ENCODE results near the gene KIFC3.
"Not testable (repeated sequence)": the region's sequence is repeated elsewhere in the genome, so short reads cannot be mapped to it uniquely, and the experiment has no call there.

Gene KIFC3

DNA sequence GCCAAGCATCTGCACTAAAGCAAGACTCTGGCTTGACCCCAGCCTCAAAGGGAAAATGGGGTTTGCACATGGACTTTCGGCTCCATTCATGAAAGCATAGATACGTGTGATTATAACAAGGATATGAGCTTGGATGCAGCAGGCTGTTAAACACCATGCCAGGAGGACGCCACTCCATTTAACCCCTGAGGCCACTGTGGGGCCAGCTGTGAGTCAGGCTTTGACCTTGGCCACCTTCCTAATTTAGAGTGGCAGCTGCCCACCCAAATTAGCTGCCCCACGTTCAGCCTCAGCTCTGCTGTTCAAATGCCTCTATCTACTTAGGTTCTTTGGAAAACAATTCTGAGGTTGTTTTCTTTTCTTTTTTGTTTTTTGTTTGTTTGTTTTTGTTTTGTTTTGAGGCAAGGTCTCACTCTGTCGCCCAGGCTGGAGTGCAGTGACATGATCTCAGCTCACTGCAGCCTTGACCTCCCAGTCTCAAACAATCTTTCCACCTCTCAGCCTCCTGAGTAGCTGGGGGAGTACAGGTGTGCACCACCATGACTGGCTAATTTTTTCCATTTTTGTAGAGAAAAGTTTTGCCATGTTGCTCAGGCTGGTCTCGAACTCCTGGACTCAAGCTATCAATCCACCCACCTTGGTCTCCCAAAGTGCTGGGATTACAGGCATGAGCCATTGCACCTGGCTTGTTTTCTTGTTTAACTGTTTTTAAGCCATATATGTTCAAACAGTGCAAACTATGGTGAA lies 23.2 kb upstream of the KIFC3 start:
- no peak for DNase-seq (ENCODE audit: low read depth)

DNA sequence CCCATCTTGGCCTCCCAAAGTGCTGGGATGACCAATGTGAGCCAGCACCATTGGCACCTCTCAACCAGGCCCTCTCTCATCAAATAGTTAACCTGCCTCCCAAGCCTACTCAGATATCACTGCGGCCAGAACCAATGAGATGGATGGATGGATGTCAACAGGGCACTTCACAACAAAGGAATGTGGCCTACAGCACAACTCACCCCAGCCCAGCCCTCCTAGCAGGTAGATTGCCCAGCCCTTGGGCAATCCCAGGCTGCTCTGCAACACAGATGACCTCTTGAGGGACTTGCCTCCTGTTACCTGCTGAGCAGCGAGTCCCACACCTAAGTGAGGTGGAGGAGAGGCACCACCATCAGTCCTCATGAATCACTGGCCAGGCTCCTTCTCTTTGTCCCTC lies 22.6 kb upstream of the KIFC3 start:
- DNase-seq (ENCODE audit: low read depth), result no peak

DNA sequence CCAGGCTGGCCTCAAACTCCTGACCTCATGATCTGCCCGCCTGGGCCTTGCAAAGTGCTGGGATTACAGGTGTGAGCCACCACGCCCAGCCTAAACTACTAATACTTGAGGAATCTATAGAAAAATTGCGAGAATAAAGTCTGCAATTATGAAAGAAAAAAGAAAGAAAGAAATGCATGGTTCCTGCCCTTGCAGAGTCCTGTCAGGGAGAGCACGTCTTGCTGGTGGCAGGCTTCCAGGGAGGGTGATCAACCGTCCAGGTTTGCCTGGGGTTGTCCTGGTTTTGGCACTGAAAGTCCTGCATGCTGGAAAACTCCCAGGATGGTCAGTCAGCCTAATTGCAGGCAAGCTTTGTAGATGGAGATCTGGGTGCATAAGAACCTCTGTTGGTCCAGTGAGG lies 21.5 kb upstream of the KIFC3 start:
- no peak for DNase-seq (ENCODE audit: low read depth)

DNA sequence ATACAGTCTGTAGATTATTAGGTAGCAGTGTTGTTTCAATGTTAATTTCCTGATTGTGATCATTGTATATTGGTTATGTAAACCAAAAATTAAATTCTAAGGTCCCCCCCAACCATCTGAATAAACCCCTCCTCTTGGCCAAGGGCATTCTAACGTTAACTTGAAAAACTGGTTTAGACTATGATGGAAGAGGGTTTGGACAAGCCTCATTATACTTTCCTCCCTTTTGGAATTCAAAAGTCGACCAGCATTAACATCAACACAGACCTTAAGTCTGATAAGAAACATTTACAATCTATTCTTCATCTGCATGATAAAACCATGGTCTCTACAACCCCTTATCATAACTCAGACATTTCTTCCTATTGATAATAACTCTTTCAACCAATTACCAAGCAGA lies 20.6 kb upstream of the KIFC3 start:
- no peak for DNase-seq (ENCODE audit: low read depth)

DNA sequence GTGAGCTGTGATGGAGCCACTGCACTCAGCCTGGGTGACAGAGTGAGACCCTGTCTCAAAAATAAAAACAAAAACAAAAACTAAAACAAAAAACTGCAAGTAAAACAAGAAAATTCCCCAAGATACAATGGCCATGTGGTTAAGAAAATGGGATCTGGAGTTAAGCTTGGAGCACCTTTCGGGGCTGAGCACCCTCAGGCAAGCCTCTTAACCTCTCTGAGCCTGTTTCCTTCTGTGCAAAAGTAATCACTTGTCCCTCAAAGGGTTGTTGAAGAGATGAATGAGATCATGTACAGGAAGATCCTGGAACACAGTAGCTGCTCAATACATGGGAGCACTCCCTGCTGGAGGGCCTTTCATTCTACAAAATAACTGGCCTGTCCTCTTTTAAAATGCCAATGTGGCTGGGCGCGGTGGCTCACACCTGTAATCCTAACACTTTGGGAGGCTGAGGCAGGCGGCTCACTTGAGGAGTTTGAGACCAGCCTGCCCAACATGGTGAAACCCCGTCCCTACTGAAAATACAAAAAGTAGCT lies 19.8 kb upstream of the KIFC3 start:
- DNase-seq (ENCODE audit: low read depth), result no peak

DNA sequence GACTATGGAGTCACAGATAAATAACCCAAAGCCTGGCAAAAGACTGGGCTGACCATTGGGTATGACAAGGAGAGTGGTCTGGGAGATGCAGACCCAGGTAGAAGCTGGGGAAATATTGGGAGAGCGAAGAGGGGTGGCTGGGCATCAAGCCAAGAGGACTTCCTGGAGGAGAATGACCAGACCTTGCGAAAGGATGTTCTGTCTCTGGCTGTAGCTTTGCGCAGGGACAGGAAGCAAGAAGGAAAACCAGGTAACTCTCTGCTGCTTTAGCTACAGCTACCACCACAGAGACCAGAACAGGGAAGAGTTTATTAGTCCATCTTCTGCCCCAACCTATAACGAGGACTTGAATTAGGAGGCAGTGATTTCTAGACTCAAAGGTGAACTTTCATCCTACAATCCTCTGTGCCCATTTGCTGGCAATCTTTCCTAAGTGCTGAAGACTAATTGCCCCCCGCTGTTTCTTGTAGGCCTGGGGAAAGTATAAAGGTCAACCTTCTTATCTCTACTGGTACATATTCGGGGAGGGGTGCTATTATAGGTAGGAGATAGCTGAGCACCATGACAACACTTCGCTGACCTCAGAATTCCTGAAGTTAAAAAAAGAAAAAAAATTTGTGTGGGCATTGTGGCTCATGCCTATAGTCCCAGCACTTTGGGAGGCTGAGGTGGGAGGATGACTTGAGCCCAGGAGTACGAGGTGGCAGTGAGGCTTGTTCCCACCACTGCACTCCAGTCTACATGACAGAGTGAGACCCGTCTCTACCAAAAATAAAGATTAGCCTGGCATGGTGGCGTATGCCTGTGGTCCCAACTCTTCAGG lies 19.1 kb upstream of the KIFC3 start:
- no peak for DNase-seq (ENCODE audit: low read depth)

DNA sequence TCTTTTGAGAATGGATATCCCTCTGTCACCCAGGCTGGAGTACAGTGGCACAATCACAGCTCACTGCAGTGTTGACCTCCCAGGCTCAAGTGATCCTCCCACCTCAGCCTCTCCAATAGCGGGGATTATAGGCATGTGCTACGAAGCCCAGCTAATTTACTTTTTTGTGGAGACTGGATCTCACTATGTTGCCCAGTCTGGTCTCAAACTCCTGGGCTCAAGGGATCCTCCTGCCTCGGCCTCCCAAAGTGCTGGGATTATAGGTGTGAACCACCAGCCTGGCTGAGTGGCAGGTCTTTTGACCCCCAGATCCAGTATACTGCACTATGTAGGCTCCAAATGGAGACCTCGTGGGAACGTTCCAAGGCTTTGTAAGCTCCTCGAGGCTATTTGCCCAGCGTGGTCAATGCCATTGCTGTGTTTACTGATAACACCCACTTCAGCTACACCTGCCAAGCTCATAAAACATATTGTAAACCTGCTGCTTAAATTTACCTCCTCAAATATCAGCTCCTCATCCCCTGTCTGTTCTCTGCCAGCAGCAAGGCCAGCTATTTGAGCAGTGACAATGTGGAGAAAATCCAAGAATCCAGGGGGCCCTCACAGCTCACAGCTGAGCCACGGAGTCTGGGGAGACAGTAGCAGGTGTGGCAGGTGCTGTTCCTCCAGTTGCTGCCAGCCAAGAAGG lies 16.2 kb upstream of the KIFC3 start:
- no peak for DNase-seq (ENCODE audit: low read depth)

DNA sequence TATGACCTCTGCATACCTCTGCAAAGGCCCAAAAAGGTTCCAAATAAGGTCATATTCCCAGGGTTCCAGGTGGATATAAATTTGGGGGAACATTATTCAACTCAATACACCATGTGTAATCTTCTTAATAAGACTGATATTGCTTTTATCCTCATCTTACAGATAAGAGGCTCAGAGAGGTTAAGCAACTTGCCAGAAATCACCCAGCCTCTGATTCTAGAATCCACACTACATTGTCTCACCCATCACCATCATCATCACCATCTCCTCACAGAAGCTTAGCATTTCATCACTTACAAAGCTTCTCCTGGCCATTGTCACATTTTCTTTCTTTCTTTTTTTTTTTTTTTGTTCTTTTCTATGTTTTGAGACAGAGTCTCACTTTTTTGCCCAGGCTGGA lies 15.4 kb upstream of the KIFC3 start:
- DNase-seq (ENCODE audit: low read depth), result no peak

DNA sequence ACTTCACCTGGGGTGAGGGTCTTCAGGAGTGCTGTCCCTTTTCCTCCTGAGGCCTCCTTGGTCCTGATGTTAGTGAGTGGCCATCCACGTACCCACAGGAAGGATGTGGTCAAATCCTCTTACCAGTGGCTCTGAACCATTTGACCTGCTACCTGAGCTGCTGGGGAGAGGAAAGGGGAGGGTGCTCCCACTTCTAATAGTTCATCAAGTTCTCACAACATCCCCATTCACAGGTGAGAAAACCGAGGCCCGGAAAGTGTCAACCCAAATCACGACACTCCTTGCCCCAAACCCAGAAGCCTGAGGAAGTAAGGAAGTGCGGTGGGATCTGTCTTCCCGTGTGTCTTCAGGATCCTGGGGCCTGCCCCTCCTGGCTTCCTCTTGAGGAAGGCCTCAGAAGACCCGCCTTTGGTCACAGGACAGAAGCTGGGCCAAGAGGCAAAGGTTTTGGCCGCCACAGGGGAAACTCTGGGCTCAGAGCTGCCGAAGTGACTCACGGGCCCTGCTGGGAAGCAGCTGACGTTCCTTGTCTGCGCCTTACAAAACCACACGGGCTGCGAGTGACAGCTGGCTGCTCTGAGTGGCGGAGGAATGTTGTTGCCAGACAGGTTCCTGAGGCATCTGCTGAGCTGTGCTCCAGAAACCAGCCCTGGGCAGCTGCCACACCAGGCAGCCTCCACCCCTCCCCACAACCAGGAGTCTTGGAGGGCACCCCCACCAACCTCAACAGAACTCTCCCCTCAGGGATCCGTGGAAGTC lies 13.9 kb upstream of the KIFC3 start:
- no peak for DNase-seq (ENCODE audit: low read depth)

DNA sequence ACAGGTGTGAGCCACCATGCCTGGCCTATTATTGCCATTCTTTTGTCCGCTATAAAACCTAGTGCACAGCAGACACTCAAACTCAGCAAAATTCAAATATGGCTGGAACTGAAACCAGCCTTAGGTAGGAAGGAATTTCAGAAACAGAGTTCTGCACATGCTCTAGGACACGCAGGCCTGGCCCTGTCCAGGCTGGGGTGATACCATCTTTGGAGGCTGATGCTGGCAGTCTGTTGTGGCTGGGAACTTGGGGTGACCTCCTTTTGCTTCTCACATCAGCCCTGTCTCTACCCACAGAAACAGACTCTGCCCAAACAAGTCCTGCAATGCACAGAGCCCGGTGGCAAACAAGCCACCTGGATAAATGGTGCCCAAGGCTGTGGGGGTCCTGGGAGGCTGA lies 12.6 kb upstream of the KIFC3 start:
- DNase-seq (ENCODE audit: low read depth), result no peak

DNA sequence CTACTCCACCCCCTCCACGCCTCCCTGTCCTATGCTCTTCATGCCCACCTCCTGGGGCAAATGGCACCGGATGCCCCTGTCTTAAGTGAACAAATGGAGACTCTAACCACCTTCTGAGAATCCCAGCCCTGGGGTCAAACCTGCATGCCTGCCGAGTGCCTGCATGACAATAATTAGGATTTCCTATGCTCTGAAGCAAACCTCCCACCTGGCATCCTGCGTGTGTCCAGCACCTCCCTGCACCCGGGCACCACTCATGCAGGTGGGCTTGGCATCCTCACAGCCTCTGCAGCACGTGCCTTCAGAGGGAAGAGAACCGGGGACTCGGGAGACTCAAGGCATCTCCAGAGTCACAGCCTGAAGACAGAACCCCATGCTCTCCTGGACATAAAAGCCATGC lies 11.2 kb upstream of the KIFC3 start:
- no peak for DNase-seq (ENCODE audit: low read depth)

DNA sequence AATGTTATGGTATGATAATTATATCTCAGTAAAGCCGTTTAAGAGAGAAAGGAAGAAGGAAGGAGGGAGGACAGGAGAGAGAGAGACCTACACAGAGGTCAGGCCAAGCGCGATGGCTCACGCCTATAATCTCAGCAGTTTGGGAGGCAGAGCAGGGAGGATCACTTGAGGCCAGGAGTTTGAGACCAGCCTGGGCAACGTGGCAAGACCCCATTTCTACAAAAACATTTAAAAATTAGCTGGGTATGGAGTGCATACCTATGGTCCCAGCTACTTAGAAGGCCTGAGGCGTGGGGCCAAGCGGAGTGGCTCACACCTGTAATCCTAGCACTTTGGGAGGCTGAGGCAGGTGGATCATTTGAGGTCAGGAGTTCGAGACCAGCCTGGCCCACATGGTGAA lies 9.0 kb upstream of the KIFC3 start:
- not testable (repeated sequence) for DNase-seq (ENCODE audit: low read depth)

DNA sequence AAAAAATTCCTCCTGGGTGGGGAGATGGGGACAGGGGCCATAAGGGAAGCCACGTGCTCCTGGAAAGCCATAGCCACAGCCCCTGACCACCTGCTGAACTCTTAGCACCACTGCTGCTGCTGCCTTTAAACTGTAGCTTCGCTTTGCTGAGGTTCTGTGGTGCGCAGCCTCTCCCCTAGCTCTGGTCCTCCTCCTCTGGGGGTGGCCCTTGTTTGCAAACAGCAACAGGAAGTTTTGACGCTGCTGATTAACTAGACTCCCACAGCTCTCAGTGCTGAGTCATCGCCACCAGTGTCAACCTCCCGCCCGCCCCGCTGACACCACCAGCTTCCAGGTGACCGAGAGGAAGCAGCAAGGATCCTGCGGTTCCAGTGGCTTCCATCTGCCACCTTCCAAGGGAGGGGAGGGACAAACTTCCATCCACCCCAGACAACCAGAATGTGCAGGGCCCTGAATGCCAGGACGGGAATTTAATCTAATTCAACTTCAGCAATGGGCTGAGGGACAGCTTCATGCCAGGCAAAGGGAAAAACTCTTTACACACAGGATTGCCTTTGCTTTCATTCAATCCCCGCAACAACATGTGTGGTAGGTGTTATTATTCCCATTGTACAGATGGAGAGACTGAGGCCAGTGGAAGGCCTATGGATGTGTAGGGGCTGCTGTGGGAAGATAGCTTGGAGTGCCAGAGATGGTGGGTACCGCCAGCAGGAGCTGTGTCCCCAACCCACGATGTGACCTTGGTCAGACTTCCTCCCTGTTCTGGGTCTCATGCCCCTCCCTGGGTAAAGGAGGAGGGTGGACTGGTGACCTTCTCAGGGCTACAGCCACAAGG lies 8.1 kb upstream of the KIFC3 start:
- DNase-seq (ENCODE audit: low read depth), result peak; percentile 31

DNA sequence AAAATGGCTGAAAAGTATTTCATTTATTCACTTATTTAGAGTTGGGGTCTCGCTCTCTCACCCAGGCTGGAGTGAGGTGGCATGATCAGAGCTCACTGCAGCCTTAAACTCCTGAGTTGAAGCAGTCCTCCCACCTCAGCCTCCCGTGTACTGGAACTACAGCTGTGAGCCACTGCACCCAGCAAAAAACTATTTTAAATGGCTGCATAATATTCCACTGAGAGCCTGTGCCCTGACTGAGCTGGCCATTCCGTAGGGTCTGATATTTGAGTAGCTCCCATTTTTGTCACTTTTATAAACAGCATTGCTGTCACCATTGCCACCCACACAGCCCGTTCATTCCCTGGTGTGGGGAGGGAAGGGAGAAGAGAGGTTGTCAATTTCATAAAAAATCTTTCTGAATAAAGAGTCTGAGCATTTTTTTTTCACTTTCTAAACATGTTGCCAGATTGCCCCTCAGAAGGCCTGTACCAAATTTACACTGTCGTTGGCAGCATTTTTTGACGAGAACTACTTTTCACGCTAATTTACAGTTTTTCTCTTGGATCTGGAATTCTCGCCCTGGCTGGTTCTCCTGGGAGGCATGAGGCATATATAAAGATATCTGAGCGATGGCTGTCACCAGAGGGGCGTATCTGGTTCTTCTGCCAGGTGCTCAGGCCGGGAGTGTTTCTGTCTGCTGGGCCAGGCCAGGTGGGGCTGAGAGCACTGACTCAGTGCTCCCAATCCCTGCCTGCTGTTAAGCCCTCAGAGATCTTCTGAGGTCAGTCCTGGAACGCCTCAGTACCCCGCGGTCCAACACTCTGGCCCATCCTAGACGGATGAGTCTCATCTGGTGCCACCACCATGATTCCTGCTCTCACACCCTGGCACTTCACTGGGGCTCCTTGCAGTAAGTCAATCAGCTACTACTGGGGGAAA lies 7.2 kb upstream of the KIFC3 start:
- no peak for DNase-seq (ENCODE audit: low read depth)

DNA sequence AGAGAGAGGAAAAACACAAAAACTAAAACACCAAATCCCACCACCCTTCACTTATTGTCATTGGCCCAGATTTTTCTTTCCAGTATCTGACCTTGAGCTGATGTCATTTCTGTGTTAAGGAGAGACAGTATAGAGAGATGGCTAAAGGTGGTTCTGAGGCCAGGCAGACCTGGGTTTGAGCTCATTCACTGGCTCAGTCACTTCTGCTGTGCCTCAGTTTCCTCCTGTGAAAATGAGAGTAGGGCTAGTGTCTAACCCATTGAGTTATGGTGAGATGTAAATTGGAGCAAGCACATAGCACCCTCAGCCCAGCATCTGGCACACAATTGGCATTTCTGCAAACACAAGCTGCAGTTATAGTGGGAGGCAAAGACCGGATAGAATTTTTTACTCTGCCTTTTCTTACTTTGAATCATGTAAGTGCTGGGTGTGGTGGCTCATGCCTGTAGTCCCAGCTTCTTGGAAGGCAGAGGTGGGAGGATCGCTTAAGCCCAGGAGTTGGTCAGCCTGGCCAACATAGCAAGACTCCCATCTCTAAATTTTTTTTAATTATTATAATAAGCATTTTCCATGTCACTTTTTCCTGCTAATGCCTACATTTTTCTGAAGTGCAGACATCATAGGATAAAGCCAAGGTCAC lies 6.4 kb upstream of the KIFC3 start:
- DNase-seq (ENCODE audit: low read depth), result no peak

DNA sequence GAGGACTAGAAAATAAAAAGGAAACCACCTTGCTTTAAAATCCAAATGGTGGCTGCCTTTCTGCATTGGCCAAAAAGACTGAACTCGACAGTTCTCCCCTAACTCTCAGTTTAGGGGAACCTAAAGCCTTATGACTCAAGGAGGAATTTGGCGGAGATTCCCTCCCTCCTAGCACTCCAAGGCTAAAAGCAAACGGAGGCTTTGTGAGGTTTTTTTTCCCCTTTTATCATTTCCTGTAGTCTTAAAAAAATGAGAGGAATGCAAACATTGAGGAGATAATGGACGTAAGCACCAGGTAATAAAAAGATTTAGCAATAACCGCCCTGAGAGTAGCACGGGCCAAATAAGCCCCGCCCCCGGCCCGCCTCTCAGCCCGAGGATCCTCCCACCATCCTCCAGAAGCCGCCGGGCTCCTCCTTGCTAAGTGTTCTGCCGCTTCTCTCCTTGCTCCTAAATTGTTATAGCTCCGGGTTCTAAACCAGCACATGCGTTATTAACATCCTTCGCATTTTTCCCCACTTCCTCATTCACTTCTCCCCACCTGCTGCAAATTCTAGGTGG lies 5.8 kb upstream of the KIFC3 start:
- peak; percentile 33 for DNase-seq (ENCODE audit: low read depth)

DNA sequence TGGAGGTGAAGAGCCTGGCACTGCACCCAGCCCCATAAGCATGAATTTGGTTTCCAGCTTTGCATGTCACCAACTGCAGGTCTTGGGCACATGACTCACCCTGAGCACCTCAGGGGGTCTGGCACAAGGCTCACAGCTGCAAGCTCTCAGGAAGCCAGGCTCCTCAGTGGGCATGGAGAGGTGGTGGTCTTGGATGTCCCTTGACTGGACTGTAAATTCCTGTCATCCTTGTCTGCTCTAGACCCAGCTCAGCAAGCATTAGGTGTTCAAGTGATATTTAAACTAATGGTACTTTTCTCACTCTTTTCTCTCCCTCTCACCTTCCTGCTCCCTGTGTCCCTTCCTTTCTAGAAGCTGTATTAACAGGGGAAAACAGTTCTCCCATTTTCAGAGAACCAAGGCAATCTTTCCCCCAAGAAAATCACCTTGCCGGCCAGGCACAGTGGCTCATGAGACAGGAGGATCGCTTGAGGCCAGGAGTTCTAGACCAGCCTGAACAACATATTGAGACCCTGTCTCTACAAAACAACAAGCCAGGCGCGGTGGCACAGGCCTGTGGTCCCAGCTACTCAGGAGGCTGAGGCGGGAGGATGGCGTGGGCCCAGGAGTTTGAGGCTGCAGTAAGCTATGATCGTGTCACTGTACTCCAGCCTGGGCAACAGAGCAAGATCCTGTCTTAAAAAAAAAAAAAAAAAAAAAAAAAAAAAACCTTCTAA lies 5.1 kb upstream of the KIFC3 start:
- no peak for DNase-seq (ENCODE audit: low read depth)

DNA sequence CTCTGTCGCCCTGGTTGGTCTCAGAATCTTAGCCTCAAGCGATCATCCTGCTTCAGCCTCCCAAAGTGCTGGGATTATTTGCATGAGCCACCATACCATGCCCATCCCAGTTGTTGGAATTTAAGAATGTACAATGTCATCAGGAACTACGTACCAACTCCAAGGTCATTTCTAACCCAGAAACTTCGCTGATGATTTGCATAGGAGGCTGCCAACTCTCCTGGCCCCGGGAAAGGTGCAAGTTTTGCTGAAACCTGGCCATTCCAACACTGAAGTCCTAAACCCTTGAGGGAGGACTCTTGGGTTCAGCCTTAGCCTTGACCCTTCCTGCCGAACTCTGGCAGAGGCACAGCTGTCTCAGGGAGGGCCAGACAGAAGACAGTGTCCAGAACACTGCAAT lies 2.9 kb upstream of the KIFC3 start:
- DNase-seq (ENCODE audit: low read depth), result no peak
